Activated CD4-positive, alpha-beta T cell treated with anti-CD3 and anti-CD28 coated beads, Interleukin-2, amount 50 U/mL, for 1 hour (primary cell): Measurements from ENCODE around the gene SERBP1.
"Not testable (repeated sequence)": the region's sequence is repeated elsewhere in the genome, so short reads cannot be mapped to it uniquely, and the experiment has no call there.

Experiments
- DNase-seq: peaks from one replicate; pipeline ENCODE4 v3.0.0-alpha.2; 2020

The SERBP1 gene

DNA sequence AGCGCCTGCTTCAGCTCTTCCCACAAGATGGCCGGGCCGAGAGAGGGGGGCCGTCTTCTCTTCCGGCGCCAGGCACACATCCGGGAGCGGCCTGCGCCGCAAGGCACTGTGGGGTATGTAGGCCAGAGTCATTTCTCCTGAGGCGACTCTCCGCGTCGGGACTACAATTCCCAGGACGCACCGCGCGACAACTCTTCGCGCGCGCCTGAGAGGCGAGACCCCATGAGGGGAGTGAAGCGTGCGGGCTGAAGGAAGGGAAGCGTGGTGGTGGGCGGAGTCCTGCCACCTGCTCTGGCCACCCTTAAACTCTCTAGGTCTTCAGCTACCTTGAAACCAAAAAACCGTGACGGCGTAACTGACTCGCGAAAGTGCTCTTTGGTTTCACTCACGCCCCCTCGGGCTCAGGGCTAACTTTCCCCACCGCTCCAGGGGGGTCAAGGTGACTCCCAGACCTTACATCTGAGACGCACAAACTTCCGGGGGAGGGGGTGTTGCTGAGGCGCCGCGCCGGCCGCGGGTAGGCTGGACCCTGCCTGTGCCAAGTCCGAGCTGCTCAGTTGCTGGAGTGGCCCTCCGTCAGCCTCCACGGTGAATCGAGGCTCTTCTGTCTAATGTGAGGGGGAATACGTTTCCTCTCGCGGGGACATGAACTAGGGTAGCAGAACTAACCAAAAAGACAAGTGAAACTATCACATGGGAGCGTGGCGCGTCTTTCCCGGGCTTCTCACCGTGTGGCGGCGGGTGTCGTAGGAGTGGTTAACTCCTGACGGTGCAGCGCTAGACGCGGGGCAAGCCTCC, at the start of gene SERBP1:
TSS of gene SERBP1 (minus strand) at position 45 of the 798 bp plus-strand sequence. CDS start 102 bp downstream, outside the sequence.
- DNase-seq = peak; percentile 93

DNA sequence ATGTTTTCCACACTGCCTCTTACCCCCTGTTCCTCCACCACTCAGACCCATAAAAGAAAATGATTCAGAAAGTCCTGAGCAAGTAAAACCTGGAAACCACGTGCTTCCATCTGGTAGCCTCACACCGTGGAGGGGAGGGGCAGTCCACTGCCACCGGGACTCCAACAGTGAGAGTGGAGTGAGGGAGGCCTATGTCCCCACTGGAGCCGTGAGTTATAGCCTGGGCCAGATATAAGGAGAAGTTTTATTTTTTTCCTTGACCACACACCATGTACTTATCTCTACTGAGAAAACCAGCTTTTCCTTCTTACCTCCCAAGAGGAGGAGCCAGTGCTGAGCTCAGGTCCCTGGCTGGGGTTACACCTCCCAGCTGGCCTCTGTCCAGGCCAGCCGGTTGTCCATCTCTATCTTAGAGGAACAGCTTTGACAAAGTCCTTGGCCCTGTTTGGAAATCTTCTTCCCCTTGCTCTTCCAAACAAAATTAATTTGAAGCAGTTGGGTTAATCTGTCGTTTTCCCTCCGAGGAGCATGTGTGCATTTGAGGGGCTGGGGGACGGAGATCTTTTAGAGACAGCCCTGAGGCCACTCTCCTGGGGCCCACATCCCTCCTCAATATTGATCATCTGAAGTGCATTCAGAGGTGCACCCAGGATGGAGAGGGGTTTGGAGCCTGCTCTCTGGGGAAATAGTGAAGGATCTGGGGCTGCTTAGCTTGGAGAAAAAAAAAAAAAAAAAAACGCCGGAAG, 49.1 kb upstream of the SERBP1 start:
- DNase-seq = no peak

DNA sequence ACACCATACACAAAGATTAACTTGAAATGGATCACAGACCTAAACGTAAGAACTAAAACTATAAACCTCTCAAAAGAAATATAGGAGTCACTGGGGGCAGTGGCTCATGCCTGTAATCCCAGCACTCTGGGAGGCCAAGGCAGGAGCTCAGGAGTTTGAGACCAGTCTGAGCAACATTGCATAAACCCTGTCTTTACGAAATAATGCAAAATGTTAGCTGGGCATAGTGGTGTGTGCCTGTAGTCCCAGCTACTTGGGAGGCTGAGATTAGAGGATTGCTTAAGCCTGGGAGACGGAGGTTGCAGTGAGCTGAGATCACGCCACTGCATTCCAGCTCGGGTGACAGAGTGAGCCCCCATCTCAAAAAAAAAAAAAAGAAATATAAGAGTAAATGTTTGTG, 46.7 kb upstream of the SERBP1 start:
- DNase-seq = no peak

DNA sequence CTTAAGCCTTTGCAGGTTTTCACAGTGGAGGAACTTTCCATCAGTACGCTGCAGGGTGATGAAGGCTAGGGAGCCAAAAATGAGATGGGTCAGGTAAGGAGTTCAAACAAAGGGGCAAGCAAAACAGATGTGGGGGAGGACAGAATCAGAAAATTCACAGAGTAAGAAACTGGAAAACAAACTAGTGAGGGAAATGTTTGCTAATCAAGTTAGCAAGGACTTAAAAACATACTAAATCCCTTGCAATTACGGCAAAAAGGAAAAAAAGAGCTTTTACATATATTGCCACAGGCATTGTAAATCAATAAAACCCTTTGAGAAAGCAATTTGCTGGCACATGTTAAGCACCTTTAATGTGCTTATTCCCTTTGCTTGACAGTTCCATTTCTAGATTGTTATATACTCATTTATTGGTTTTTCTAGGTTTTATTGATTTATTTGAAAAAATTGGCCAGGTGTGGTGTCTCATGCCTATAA, 45.8 kb upstream of the SERBP1 start:
- DNase-seq = no peak

DNA sequence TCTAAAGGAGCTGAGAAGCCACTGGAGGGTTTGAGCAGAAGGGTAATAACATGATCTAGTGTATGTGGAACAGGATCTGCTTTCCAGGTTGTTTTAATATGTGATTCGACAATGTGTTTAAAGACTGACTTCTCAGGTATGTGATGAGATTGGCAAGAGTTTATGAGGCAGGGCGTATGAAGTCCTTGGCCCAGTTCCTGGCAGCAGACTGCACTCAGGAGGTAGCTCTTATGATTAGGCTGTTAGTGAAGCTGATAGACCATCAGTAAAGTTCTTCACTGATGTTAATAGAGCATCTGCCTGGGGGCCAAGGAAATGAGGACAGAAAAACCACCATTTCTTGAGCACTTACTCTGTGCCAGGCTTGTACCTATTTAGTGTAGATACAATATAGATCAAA, 41.9 kb upstream of the SERBP1 start:
- no peak for DNase-seq

DNA sequence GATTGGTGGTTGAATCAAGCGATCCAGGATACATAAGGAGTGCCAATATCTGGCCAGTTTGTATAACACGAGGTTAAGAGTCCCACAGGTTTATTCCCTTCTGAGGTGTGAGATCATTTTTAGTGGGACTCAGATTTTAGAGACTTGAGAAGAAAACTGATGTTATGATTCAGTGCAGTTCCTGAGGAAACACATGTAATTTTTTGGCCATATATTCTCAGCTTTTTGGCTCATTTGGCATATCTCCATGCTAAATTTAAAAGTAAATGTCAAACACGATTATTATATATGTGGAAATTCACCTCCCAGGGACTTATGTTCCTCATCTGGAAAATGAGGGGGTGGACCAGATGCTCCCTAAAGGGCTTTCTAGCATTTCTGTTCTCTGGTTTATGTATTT, 39.2 kb upstream of the SERBP1 start:
- no peak for DNase-seq

DNA sequence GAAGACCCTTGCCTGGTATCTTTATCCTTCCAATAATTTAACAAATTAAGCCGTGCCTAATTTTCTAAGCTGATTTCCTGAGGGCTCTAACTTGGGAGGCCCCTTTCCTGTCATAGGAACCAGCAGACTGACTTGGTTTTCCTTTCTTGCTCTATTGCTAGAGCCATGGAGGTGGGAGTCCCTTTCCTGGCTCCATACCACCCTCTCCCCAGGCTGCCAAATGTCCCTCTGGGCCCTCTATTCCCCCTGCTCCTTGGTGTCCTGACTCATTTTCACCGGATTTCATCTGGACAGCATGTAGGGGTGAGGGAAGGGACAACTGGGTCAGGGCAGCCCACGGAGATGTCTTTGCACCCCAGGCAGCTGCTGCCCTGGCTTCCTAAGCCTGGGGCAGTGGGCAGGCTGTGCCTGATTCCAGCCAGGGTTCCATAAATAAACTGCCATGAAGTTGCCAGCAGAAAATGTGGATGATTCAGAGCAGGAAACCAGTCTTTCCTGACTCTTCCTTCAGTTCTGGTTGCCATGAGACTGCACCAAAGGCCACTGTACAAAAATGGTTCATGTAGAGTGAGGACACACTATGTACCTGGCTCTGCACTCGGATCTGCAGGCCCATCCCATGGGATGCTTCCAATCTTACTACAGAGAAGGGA, 38.0 kb upstream of the SERBP1 start:
- no peak for DNase-seq

DNA sequence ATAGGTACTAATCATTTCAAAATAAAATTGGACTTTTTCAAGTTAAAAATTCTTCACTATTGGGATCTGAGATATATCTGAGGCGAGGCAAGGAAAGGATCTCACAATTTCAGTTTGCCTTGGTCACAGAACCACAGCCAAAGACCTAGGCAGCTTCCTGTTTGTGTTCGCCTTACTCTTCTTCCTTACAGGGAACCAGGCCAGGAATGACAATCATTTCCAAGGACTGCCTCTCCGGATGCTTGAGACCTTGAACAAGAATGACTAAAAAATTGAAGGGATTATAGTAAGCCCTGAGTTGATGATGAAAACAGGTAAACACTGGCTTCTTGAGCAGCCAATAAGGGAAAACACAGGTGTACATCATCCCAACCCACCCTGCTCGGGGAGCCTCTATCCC, 35.2 kb upstream of the SERBP1 start:
- DNase-seq = no peak

DNA sequence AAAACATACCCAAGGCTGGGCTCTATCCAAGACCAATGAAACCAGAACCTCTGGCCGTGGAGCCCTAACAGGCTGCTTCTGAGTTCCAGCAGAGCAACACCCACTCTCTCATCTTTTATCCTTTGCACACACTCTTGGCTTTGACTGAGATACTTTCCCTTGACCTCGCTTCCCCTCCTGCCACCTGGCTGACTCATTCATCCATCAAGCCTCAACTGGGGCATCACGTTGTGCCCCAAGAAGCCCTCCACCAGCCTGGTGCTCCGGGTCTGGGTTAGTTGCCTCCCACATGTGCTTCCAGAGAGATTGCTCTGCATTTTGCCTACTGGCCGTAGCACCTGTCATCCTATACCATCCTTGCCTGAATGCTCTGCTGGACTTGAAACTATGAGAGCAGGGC, 34.5 kb upstream of the SERBP1 start:
- DNase-seq = no peak

DNA sequence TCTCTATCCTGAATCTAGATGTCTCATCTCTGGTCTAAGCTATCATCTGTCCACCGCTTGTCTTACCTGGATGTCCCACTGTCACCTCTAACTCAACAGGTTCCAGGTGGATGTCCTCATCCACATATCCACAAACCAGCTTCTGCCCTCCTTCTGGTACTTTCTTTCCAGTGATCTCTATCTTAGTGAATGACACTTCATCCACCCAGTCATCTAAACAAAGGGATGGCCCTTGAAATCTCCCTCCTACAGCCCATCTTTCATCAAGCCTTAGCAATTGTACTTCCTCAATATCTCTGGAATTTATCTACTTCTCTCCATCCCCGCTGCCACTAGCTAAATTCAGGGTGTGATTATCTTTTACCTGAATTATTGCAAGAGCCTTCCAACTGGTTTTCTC, 33.9 kb upstream of the SERBP1 start:
- no peak for DNase-seq

DNA sequence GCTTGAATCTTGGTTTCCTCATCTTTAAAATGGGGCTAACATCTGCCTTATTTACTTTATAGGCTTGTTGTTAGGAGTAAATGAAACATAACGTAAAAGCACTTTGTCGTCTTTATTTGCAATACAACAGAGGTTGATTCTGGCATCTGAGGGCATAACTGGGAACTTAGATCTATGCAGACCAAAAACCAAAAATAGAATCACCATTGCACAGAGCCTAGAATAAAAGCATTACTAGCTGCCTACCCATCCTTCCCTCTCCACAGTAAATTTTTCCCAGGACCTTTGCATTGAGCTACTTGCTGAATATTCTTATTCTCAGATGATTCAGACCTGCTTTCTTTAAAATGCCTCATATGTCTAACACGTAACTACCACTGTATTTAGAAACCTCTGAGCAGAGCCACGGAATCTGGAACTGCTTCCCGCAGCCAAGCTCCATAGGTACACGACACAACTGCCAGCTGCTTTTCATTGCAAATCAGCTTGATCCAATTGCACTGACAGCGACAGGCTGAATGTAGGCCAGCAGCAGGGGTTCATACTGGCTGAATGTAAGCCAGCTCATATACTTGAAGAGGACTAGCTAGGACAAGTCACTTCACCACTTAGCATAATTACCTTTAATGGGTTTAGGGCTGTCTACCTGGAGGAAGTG, 33.2 kb upstream of the SERBP1 start:
- no peak for DNase-seq

DNA sequence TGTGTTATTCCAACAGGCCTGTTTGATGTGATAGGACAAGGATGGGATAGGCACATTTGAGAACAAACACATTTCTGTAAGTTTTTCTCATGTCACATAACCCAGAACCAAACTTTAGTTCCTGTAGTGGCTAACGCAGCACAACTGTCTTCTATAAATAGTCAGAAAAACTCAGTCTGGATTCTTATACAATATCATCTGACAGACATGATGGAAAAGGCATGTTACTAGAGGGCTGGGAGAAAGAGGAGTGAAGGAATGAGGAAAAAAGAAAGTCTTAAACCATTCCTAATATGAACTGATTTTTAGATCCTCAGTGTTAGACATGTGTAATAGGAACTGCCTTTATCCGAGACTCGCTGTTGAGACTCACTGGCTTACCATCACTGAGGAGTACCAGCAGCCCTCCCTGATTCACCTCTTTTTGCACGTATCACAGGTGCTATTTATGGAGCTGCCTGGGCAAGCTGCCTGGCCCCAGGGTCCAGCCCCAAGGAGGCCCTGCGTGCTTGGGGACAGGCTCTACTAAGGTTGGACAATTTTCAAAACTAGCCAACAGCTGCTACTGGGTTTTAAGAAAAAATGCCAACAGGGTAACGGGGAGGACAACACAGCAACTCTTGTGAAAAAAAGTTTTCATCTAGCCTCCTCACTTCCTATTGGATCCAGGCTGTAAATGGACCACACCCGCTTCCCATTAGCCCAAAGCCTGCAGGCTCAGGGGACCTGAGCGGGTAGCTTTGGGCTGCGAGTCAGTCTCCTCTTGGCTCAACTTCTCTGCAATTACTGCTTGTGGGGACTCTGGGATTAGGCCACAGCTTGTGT, 30.7 kb upstream of the SERBP1 start:
- no peak for DNase-seq

DNA sequence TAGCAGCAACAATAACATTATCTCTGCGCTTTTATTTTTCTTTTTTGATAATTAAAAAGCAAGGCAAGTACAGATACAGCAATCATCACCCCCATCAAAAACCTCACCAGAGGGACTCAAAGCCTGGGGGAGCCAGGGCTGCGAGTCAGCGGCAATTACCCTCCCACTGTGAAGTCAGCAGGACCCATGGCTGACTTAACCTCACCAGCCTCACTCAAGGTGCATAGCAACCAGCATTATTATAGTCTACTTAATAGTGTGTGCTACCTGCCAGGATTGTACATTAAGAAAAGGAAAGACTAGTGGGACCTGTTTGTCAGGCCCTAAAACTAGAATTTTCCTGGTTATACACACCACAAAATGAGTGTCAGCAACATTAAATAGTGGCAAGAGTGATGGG, 28.9 kb upstream of the SERBP1 start:
- no peak for DNase-seq

DNA sequence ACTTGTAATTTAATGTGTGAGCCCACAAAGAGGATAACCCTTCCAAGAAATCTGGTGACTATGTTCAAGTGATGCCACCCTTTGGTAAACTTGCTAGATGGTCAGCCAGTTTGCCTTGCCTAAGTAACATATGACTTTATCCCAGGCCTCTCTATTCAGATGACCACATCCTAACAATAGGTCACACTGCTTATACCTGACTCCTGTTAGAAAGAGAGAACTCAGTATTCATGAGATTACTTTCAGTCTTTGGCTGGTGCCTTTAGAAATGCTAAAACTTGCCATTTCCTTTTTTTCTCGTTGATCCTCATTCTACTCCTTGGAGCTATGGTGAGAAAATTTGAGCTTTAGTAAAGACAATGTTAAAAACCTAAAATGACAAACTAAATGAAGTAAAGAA, 28.5 kb upstream of the SERBP1 start:
- DNase-seq = no peak

DNA sequence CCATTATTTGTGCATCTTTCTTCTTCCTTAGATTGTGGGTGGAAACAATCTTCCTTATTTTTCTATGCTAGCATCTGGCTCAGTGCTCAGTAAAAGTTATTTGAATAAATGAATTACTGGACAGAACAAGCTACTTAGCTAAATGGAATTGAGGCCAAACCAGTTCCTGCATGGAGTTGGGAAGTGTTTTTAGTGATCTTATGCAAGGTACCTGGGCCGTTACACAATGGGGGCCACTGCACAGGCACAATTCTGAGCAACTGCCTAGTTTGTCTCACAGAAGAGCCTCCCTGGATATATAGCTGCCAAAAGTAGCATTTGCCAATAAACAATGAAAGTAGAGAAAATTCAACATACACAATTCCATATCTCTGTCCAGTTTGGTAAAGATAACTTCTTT, 27.0 kb upstream of the SERBP1 start:
- no peak for DNase-seq

DNA sequence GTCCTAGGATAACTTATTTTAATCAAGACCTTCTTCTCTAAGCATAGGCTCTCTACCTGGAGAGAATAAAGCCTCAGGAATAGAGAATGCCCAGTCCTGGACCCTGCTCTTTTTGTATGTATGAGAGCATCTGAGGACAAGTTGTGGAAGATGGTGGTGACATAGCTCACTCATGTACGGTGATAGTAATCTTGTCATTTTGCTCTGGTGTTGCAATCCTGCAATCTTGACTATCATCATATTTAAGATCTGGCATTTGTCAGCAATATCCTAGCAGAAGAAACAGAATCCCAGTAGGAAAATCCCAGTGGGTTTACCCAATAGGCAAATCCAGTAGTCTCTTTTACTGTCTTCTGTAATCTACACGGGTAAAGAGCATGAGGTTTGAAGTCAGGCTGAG, 21.6 kb upstream of the SERBP1 start:
- no peak for DNase-seq

DNA sequence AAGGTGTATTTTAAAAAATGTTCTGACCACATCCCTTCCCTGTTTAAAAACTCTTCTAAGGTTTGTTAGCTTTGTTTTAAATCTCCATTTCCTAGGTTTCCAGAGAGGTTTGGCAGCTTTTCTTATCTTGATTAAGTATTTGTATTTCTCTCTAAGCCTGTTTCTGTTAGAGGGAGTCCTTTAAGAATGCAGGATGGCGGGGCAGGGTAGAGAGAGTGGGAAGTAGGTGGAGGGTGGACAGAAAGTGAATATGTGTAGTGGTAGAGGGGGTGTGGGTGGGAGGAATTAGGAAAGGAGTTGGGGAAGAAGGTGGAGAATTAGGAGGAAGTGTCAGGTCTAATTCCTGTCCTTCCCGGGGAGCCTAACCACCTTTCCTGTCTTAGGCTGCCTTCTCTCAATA, 21.2 kb upstream of the SERBP1 start:
- no peak for DNase-seq

DNA sequence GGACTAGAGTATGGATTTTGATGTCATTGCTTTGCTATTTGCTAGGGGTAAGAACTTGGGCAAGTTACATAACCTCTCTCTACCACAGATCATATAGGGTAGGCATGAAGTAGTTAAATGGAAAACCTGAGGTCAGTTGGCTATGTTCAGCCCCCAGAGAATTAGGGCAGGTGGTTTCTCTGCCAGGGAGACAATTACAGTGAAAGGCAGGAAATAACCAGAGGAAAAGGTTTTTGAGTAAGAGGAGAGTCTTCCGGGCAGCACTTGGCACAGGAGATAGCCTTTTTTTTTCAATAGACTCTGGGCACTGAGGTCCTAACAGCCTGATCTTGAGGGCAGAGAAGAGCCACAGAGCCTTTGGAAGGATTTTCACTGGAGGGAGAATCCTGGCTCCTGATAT, 16.7 kb upstream of the SERBP1 start:
- no peak for DNase-seq

DNA sequence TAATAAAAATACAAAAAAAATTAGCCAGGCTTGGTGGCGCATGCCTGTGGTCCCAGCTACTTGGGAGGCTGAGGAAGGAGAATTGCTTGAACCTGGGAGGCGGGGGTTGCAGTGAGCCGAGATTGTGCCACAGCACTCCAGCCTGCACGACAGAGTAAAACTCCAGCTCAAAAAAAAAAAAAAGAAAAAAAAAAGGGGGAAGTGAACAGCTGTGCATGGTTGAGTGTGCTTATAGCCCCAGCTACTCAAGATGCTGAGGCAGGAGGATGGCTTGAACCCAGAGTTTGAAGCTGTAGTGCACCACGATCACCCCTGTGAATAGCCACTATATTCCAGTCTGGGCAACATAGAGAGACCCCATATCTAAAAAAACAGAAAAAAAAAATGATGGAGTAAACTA, 15.8 kb upstream of the SERBP1 start:
- not testable (repeated sequence) for DNase-seq

DNA sequence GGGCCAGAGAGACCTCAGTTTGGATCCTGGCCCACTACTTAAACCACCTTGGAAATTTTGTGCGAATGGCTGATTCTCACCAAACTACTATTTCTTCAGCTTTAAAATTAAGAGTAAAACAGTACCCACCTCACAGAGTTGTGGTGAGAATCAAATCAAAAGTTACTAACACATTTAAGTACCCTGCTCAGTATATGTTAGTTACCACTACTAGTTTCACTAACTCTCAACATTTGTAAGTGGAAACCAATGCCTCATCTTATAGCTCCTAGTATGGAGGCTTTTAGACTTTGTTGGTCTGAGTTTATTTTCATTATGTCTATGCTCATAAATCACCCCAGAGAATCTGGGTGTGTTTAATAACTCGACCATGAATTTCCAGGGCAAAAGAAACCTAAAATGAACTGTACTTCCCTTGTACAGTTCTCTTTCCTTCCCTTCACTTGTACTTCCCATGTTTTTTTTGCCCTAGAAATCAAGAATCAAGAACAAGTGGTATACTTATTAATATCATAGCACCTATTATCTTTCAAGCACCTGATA, 11.6 kb upstream of the SERBP1 start:
- DNase-seq = no peak

DNA sequence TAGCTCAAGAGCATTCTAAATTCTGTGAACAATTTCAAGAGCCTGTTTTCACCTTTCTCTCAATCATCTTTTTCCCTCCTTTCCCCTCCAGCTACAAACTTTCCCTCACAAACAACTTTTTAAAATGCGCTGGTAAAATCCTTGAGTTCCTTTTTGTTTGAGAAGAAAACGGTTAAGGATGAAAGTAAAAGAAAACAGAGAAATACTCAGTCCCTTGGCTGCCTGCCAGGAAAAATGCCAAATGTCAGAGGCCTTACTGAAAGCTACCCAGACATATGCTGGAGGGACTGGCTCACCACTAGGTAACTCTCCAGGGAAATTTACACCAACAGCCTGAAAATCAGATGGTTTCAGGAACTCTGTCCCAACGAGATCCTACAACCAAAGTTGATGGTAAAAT, 11.0 kb upstream of the SERBP1 start:
- DNase-seq = peak; percentile 61

DNA sequence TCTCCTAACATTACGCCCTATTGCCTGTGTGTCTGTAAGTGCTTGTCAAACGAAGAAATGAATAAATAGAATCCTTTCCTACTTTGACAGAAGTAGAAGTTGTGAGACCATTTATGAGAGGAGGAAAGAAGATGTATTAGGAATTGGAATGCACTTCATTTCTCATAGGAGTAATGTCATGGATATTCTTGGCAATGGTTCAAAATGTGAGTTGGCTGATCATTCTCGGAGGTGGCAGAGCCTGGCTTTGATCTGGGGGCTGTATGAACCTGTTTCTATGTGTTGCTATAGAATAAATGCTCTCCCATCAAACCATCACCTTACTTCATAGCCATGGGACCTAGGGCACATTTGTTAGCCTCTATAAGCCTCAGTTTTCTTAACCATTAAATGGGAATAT, 10.1 kb upstream of the SERBP1 start:
- DNase-seq = no peak
